ENCODE results near the gene ARHGEF28.

Gene ARHGEF28

GRCh38 chr5:73918791-73919221 lies 292.8 kb downstream of the ARHGEF28 start:
- no peak for DNase-seq (ENCODE audit: low read depth)
- H3K4me3 ChIP-seq (ENCODE audit: control insufficient read depth, low read depth, low read length): no peak overlapping the region
- TF ChIP-seq CTCF (IDR thresholded peaks at IDR 0.05; ENCODE audit: control insufficient read depth, insufficient read depth, low read depth, low read length, missing control alignments): no peak

- no peak overlapping the region for H3K4me3 ChIP-seq (ENCODE audit: control insufficient read depth, low read depth, low read length)
- TF ChIP-seq CTCF (IDR thresholded peaks at IDR 0.05; ENCODE audit: control insufficient read depth, insufficient read depth, low read depth, low read length, missing control alignments): no peak
- DNase-seq (ENCODE audit: low read depth): no peak
These were observed 295.7 kb downstream of the ARHGEF28 start for GRCh38 chr5:73921741-73922140.

GRCh38 chr5:73922224-73922623 lies 296.2 kb downstream of the ARHGEF28 start:
- TF ChIP-seq CTCF (IDR thresholded peaks at IDR 0.05; ENCODE audit: control insufficient read depth, insufficient read depth, low read depth, low read length, missing control alignments): no peak

GRCh38 chr5:73922875-73923557 lies 297.0 kb downstream of the ARHGEF28 start:
- no peak overlapping the region for H3K4me3 ChIP-seq (ENCODE audit: control insufficient read depth, low read depth, low read length)
- TF ChIP-seq CTCF (IDR thresholded peaks at IDR 0.05; ENCODE audit: control insufficient read depth, insufficient read depth, low read depth, low read length, missing control alignments): no peak
- DNase-seq (ENCODE audit: low read depth): no peak

More at GRCh38 chr5:73922224-73922623, 296.2 kb downstream of the ARHGEF28 start:
- H3K4me3 ChIP-seq (ENCODE audit: control insufficient read depth, low read depth, low read length): no peak overlapping the region
- DNase-seq (ENCODE audit: low read depth): no peak

- no peak for TF ChIP-seq CTCF (IDR thresholded peaks at IDR 0.05; ENCODE audit: control insufficient read depth, insufficient read depth, low read depth, low read length, missing control alignments)
- no peak overlapping the region for H3K4me3 ChIP-seq (ENCODE audit: control insufficient read depth, low read depth, low read length)
- DNase-seq (ENCODE audit: low read depth): no peak
These were observed 302.6 kb downstream of the ARHGEF28 start for GRCh38 chr5:73928476-73929070.

- no peak overlapping the region for H3K4me3 ChIP-seq (ENCODE audit: control insufficient read depth, low read depth, low read length)
- TF ChIP-seq CTCF (IDR thresholded peaks at IDR 0.05; ENCODE audit: control insufficient read depth, insufficient read depth, low read depth, low read length, missing control alignments): no peak
- DNase-seq (ENCODE audit: low read depth): no peak
These were observed 309.7 kb downstream of the ARHGEF28 start for GRCh38 chr5:73935719-73936118.
